Neural cell (in vitro differentiated cells): ENCODE measurements around the gene DPPA3. TPM values are rescaled to one million over a fixed set of nuclear protein-coding genes. Genes with fewer than 3 reads are reported as not detected.

Experiments used
- H2AFZ ChIP-seq: fragments of 200-600, 300-800 bp; sonication (generic), shearing (Covaris generic); 2 replicates; pipeline ENCODE4 v1.6.0; 2014; ENCODE audit warnings: low read depth, mild to moderate bottlenecking, antibody characterized with exemption, low read length, moderate library complexity
- H3F3A ChIP-seq: fragments of 200-600 bp; shearing (Covaris generic); 2 replicates; pipeline ENCODE4 v1.6.1; 2016; ENCODE audit warnings: mild to moderate bottlenecking, moderate library complexity, mixed read lengths, antibody characterized with exemption, low read length; ENCODE audit not compliant: insufficient read depth, poor library complexity, severe bottlenecking
- H3K27ac ChIP-seq: fragments of 200-600, 300-800 bp; sonication (generic), shearing (Covaris generic); 2 replicates; pipeline ENCODE4 v1.5.1; 2014; ENCODE audit warnings: mild to moderate bottlenecking, low read length, moderate library complexity
- H3K27me3 ChIP-seq: fragments of 300-800, 200-600 bp; sonication (generic), shearing (Covaris generic); 2 replicates; pipeline ENCODE4 v1.6.0; 2014; ENCODE audit warnings: mild to moderate bottlenecking, low read depth, low read length, moderate library complexity; ENCODE audit not compliant: insufficient read depth
- H3K36me3 ChIP-seq: fragments of 300-800, 200-600 bp; sonication (generic), shearing (Covaris generic); 2 replicates; pipeline ENCODE4 v1.5.1; 2014; ENCODE audit warnings: mild to moderate bottlenecking, antibody characterized with exemption, low read length, moderate library complexity; ENCODE audit not compliant: insufficient read depth
- H3K4me2 ChIP-seq: fragments of 300-800, 200-600 bp; sonication (generic), shearing (Covaris generic); 2 replicates; pipeline ENCODE4 v1.6.0; 2014; ENCODE audit warnings: mild to moderate bottlenecking, low read length
- H3K4me3 ChIP-seq: fragments of 300-800, 200-600 bp; sonication (generic), shearing (Covaris generic); 2 replicates; pipeline ENCODE4 v1.5.1; 2014; ENCODE audit warnings: mild to moderate bottlenecking, low read length, moderate library complexity
- H3K79me2 ChIP-seq: fragments of 200-600 bp; shearing (Covaris generic); replicated peaks from 2 replicates; pipeline ENCODE4 v1.6.0; 2014; ENCODE audit warnings: mild to moderate bottlenecking, low read length, moderate library complexity; ENCODE audit not compliant: insufficient read depth
- H3K9ac ChIP-seq: fragments of 300-800, 200-600 bp; sonication (generic), shearing (Covaris generic); 2 replicates; pipeline ENCODE4 v1.6.1; 2016; ENCODE audit warnings: mild to moderate bottlenecking, low read length, mixed read lengths
- H3K9me2 ChIP-seq: fragments of 200-600 bp; shearing (Covaris generic); 2 replicates; pipeline ENCODE4 v1.6.1; 2016; ENCODE audit warnings: mild to moderate bottlenecking, low read length, mixed read lengths; ENCODE audit not compliant: insufficient read depth
- H3K9me3 ChIP-seq: fragments of 200-600, 300-800 bp; sonication (generic), shearing (Covaris generic); 2 replicates; pipeline ENCODE4 v1.6.1; 2016; ENCODE audit warnings: mild to moderate bottlenecking, mixed run types, low read length, moderate library complexity, mixed read lengths
- H4K20me1 ChIP-seq: fragments of 200-600 bp; shearing (Covaris generic); 2 replicates; pipeline ENCODE4 v1.6.1; 2016; ENCODE audit warnings: mild to moderate bottlenecking, mixed run types; ENCODE audit not compliant: insufficient read depth
- CTCF ChIP-seq: fragments of 450-650 bp; IDR thresholded peaks from 2 replicates; pipeline ENCODE4 v1.5.1; 2014; ENCODE audit warnings: antibody characterized with exemption, mild to moderate bottlenecking, moderate library complexity; ENCODE audit not compliant: poor library complexity, severe bottlenecking
- EP300 ChIP-seq: fragments of 450-650 bp; conservative IDR thresholded peaks from 2 replicates; pipeline ENCODE4 v1.6.1; 2014; ENCODE audit warnings: antibody characterized with exemption, mild to moderate bottlenecking, moderate library complexity; ENCODE audit not compliant: poor library complexity, severe bottlenecking
- EZH2 ChIP-seq: fragments of 200-600, 300-800 bp; shearing (Covaris generic), sonication (generic); IDR thresholded peaks from 2 replicates; pipeline ENCODE4 v1.6.1; 2014; ENCODE audit warnings: antibody characterized with exemption, low read length, borderline replicate concordance, mild to moderate bottlenecking; ENCODE audit not compliant: insufficient read depth, poor library complexity, severe bottlenecking
- MXI1 ChIP-seq: fragments of 450-650 bp; conservative IDR thresholded peaks from 2 replicates; pipeline ENCODE4 v1.6.1; 2014; ENCODE audit warnings: antibody characterized with exemption, mild to moderate bottlenecking; ENCODE audit not compliant: poor library complexity, severe bottlenecking
- POLR2AphosphoS5 ChIP-seq: IDR thresholded peaks from 2 replicates; pipeline ENCODE4 v1.6.1; 2012
- RAD21 ChIP-seq: fragments of 450-650 bp; conservative IDR thresholded peaks from 2 replicates; pipeline ENCODE4 v1.6.1; 2014; ENCODE audit warnings: antibody characterized with exemption, mild to moderate bottlenecking, moderate library complexity
- REST ChIP-seq: IDR thresholded peaks from 2 replicates; pipeline ENCODE4 v1.6.1; 2012; ENCODE audit warnings: borderline replicate concordance
- SMC3 ChIP-seq: fragments of 450-650 bp; conservative IDR thresholded peaks from 2 replicates; pipeline ENCODE4 v1.6.1; 2014; ENCODE audit warnings: antibody characterized with exemption, mild to moderate bottlenecking, moderate library complexity; ENCODE audit not compliant: poor library complexity
- TAF1 ChIP-seq: IDR thresholded peaks from 2 replicates; pipeline ENCODE4 v1.6.1; 2012; ENCODE audit warnings: low read depth
- polyA minus RNA-seq: library from RNA; depleted of rRNA, polyadenylated mRNA; stranded (reverse); fragments of >200 nt; gene quantifications from 2 replicates; pipeline ENCODE4 v1.2.3, GENCODE V29; 2014
- polyA plus RNA-seq: library from polyadenylated mRNA; depleted of rRNA; stranded (reverse); fragments of >200 nt; gene quantifications from 2 replicates; pipeline ENCODE4 v1.2.3, GENCODE V29; 2014

DPPA3 gene
- polyA plus RNA-seq (not detected in 2 replicates), polyA minus RNA-seq (not detected in 2 replicates)

GRCh38 chr12:7711133-7711532, at the start of gene DPPA3:
Gene DPPA3 (plus strand): TSS chr12:7711433. CDS start chr12:7711571, 138 bp downstream.
- Histone ChIP-seq H3K36me3 (no peaks in the 10 kb centered on the region), H3K4me3 (no peak within 1 kb of the TSS), H3K79me2 (no peaks in the 10 kb centered on the region), H4K20me1 (no peaks in the 10 kb centered on the region), H3K27me3 (no peaks in the 10 kb centered on the region), H3K9ac (no peak within 1 kb of the TSS), H3F3A (no peaks in the 10 kb centered on the region), H2AFZ (no peak within 1 kb of the TSS), H3K4me2 (no peak within 1 kb of the TSS), H3K9me3 (no peaks in the 10 kb centered on the region), H3K27ac (no peak within 1 kb of the TSS), H3K9me2 (no peaks in the 10 kb centered on the region)
- TF ChIP-seq EP300 (no peak), RAD21 (no peak), EZH2 (no peak), POLR2AphosphoS5 (no peak)

- Histone ChIP-seq H3K79me2 (no peaks in the 10 kb centered on the region), H4K20me1 (no peaks in the 10 kb centered on the region), H3K4me2 (no peak overlapping the region), H3K27me3 (no peaks in the 10 kb centered on the region), H3K4me3 (no peak overlapping the region), H3F3A (no peaks in the 10 kb centered on the region), H3K27ac (no peak overlapping the region), H3K9me3 (no peaks in the 10 kb centered on the region), H3K9me2 (no peaks in the 10 kb centered on the region), H3K36me3 (no peaks in the 10 kb centered on the region), H3K9ac (no peak overlapping the region), H2AFZ (no peak overlapping the region)
- TF ChIP-seq EP300, result no peak
- no peak for TF ChIP-seq REST
- TF ChIP-seq RAD21, result no peak
- no peak for TF ChIP-seq POLR2AphosphoS5
- TF ChIP-seq TAF1, result no peak
- TF ChIP-seq MXI1, result no peak
- no peak for TF ChIP-seq CTCF
- no peak for TF ChIP-seq EZH2
- TF ChIP-seq SMC3, result no peak
These were observed 49.5 kb upstream of the DPPA3 start for GRCh38 chr12:7661741-7662140.

GRCh38 chr12:7666595-7666994, 44.6 kb upstream of the DPPA3 start:
- no peak overlapping the region for H3K4me2 ChIP-seq
- TF ChIP-seq POLR2AphosphoS5 (no peak), CTCF (no peak), REST (no peak), RAD21 (no peak), SMC3 (no peak), MXI1 (no peak), TAF1 (no peak), EP300 (no peak), EZH2 (no peak)
- H3K27me3 ChIP-seq, result no peaks in the 10 kb centered on the region
- no peak overlapping the region for H3K4me3 ChIP-seq
- no peak overlapping the region for H2AFZ ChIP-seq
- H3K9me2 ChIP-seq, result no peaks in the 10 kb centered on the region
- H3K36me3 ChIP-seq, result no peaks in the 10 kb centered on the region
- no peaks in the 10 kb centered on the region for H3F3A ChIP-seq
- no peaks in the 10 kb centered on the region for H3K9me3 ChIP-seq
- H3K79me2 ChIP-seq, result no peaks in the 10 kb centered on the region
- no peak overlapping the region for H3K9ac ChIP-seq
- no peaks in the 10 kb centered on the region for H4K20me1 ChIP-seq
- no peak overlapping the region for H3K27ac ChIP-seq
